Lung (tissue), 12 donors: ENCODE measurements around the gene CENPP. TPM values are rescaled to one million over a fixed set of nuclear protein-coding genes. Genes with fewer than 3 reads are reported as not detected.

Experiments used
- ATAC-seq: fragments of 200-7000 bp; cut with Tn5 transposase; one replicate; pipeline ENCODE4 v1.9.1; 2020; ENCODE audit warnings: moderate number of reproducible peaks; ENCODE audit not compliant: insufficient read depth, low FRiP score
- DNase-seq, 3 donors: peaks; one replicate each; pipeline ENCODE4 v3.0.0-alpha.2; 2013 to 2017
- H3K27ac ChIP-seq, 2 donors: one replicate each; pipeline ENCODE4 v1.5.1; 2013; ENCODE audit warnings: mild to moderate bottlenecking in 2 of 2, moderate library complexity in 2 of 2, control low read depth in 1 of 2, inconsistent platforms in 1 of 2, low read depth in 1 of 2, low read length in 1 of 2
- H3K27me3 ChIP-seq, 3 donors: one replicate each; pipeline ENCODE4 v1.5.1; 2013; ENCODE audit warnings: low read length in 2 of 3; ENCODE audit not compliant: control insufficient read depth in 3 of 3, insufficient read depth in 3 of 3
- H3K36me3 ChIP-seq, 4 donors: one replicate each; pipeline ENCODE4 v1.5.1; 2013; ENCODE audit warnings: low read length in 4 of 4, mild to moderate bottlenecking in 1 of 4, moderate library complexity in 1 of 4; ENCODE audit not compliant: control insufficient read depth in 4 of 4, insufficient read depth in 4 of 4
- H3K4me1 ChIP-seq, 5 donors: one replicate each; pipeline ENCODE4 v1.5.1; 2013; ENCODE audit warnings: low read length in 5 of 5, mild to moderate bottlenecking in 2 of 5, moderate library complexity in 1 of 5; ENCODE audit not compliant: control insufficient read depth in 5 of 5, insufficient read depth in 5 of 5
- H3K4me3 ChIP-seq: one replicate; pipeline ENCODE4 v1.5.1; 2013; ENCODE audit warnings: mild to moderate bottlenecking, control low read depth, moderate library complexity
- H3K9ac ChIP-seq, 2 donors: one replicate each; pipeline ENCODE4 v1.5.1; 2013; ENCODE audit warnings: low read length in 2 of 2, control low read depth in 1 of 2; ENCODE audit not compliant: insufficient read depth in 1 of 2
- H3K9me3 ChIP-seq, 4 donors: one replicate each; pipeline ENCODE4 v1.5.1; 2013; ENCODE audit warnings: low read length in 3 of 4, mild to moderate bottlenecking in 1 of 4, moderate library complexity in 1 of 4; ENCODE audit not compliant: control insufficient read depth in 4 of 4, insufficient read depth in 3 of 4
- WGBS, 2 donors: extraction: QIAGEN DNeasy Blood & Tissue Kit; methylation state at CpG; one replicate each; pipeline ENCODE4 v1.1.7; 2013; 5-methylcytosine and 5-hydroxymethylcytosine counted together
- polyA plus RNA-seq, 2 donors: library from polyadenylated mRNA; stranded (reverse); fragments of 200-250 nt; gene quantifications; one replicate each; pipeline ENCODE4 v1.2.1, GENCODE V29; 2013
- total RNA-seq, 2 donors: library from RNA; depleted of rRNA in 1 of 2; stranded (reverse); fragments of >200 nt in 1 of 2; gene quantifications; one replicate each; pipeline ENCODE4 v1.2.1, GENCODE V29; 2014 to 2021
- TF ChIP-seq, protein P1 (sequence below): IDR thresholded peaks from 2 replicates; pipeline ENCODE4 v1.5.1; 2012; ENCODE audit warnings: mild to moderate bottlenecking; ENCODE audit errors: control extremely low read depth, extremely low read depth
- donor health status: control.
- donor health status: control.
- donor health status: Bipolar disorder and iron deficiency.
- donor health status: healthy.
- donor health status: DM: yes; HTN: yes; CAD: no.

The CENPP gene
- total and polyA plus RNA-seq, 4 donors: 1.2 to 11.8 (median 2.9) TPM

DNA sequence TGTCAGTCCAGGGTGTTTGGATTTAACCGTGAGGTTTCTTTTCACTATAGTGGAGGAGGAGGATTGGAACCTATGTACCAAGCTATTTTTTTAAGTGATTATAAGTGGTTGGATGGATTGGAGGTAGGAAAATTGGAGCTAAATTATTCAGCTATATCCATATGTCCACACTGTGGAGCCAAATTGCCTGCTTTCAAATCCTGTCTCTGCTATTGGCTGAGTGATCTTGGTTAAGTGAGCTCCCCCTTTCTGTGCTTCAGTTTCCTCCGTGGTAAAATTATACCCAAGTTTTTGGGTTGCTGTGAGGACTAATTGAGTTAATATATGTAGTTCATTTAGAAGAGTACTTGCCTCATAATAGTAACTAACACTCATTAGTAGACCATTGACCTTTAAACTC lies 2.5 kb downstream of the CENPP start:
- peaks cover 0 to 4% (median 2%) of the 10 kb centered on the region in 4 donors for H3K36me3 ChIP-seq
- no peaks in the 10 kb centered on the region for H3K27me3 ChIP-seq
- H3K4me1 ChIP-seq: peaks cover 0 to 17% (median 4%) of the 10 kb centered on the region in 5 donors
- DNase-seq (peak in 2 of 3 donors; percentile 55 to 64), ATAC-seq (no peak)
- H3K27ac ChIP-seq: no peak overlapping the region
- no peaks in the 10 kb centered on the region for H3K9me3 ChIP-seq
- 44 to 47% methylated on average over 2 of the region's 2 CpGs for WGBS, 2 donors
- H3K4me3 ChIP-seq: no peak overlapping the region
- no peak overlapping the region for H3K9ac ChIP-seq
- TF ChIP-seq, protein P1, sequence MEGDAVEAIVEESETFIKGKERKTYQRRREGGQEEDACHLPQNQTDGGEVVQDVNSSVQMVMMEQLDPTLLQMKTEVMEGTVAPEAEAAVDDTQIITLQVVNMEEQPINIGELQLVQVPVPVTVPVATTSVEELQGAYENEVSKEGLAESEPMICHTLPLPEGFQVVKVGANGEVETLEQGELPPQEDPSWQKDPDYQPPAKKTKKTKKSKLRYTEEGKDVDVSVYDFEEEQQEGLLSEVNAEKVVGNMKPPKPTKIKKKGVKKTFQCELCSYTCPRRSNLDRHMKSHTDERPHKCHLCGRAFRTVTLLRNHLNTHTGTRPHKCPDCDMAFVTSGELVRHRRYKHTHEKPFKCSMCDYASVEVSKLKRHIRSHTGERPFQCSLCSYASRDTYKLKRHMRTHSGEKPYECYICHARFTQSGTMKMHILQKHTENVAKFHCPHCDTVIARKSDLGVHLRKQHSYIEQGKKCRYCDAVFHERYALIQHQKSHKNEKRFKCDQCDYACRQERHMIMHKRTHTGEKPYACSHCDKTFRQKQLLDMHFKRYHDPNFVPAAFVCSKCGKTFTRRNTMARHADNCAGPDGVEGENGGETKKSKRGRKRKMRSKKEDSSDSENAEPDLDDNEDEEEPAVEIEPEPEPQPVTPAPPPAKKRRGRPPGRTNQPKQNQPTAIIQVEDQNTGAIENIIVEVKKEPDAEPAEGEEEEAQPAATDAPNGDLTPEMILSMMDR: no peak

DNA sequence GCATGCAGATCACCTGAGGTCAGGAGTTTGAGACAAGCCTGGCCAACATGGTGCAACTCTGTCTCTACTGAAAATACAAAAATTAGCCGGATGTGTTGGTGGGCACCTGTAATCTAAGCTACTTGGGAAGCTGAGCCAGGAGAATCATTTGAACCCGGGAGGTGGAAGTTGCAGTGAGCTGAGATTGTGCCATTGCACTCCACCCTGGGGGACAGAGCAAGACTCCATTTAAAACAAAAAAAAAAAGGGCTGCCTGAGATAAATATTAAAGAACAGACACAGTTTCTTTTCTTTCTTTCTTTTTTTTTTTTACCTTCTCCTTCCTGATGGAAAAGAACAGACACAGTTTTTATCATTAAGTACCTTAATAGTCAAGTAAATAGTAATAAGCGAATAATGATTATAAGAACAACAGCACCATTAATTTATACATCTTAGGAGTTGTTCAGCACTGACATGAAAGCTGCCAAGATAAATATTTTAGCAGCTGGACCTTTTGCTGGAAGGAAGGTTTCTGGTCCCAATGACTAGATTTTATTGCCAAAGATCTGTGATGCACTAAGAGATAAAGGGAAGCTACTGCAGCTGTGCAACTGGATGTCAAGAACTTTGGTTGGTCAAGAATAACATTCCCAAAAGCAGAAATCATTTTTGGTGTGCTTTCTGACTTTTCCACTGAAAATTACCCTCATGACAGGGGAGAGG lies 7.0 kb downstream of the CENPP start:
- Histone ChIP-seq H3K4me1 (no peaks in the 10 kb centered on the region), H3K27me3 (no peaks in the 10 kb centered on the region), H3K36me3 (peaks cover 0 to 3% (median under 1%) of the 10 kb centered on the region in 4 donors), H3K9me3 (no peaks in the 10 kb centered on the region), H3K9ac (no peak overlapping the region), H3K4me3 (no peak overlapping the region), H3K27ac (peak overlapping the region in 1 of 2 donors; percentile 10)
- ATAC-seq (no peak), DNase-seq (no peak)
- WGBS, 2 donors: 79 to 85% methylated on average over 3 of the region's 3 CpGs
- TF ChIP-seq, protein P1: no peak

DNA sequence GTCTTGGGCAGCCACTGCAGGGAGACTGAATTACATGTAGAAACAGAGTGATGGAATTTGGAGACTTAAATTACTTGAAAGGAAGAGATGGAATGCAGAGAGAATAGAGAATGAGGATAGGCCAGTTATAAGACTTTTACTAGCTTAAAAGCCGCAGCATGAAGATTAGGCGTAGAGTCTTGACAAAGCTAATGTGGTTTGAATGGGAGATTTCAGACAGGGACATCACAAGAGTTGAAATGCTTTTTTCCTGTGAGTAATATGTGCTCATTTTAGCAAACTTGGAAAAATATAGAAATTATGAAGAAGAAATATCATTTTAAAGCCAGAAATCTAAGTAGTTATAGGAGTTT lies 7.5 kb downstream of the CENPP start:
- no peaks in the 10 kb centered on the region for H3K27me3 ChIP-seq
- ATAC-seq: no peak
- peak overlapping the region in 1 of 2 donors; percentile 9 for H3K27ac ChIP-seq
- 95 to 100% methylated on average over 2 of the region's 2 CpGs for WGBS, 2 donors
- H3K36me3 ChIP-seq: peaks cover 0 to 3% (median under 1%) of the 10 kb centered on the region in 4 donors
- H3K4me1 ChIP-seq: no peaks in the 10 kb centered on the region
- DNase-seq: no peak
- no peak overlapping the region for H3K4me3 ChIP-seq
- TF ChIP-seq, protein P1: no peak
- H3K9me3 ChIP-seq: no peaks in the 10 kb centered on the region
- H3K9ac ChIP-seq: no peak overlapping the region
